GM18507 (cell line): Measurements from ENCODE around the gene KLHL8.
"Not testable (repeated sequence)": the region's sequence is repeated elsewhere in the genome, so short reads cannot be mapped to it uniquely, and the experiment has no call there.

Experiments used
- DNase-seq: peaks from one replicate; pipeline ENCODE4 v3.0.0; 2011; ENCODE audit warnings: low read depth; ENCODE audit not compliant: insufficient read length; ENCODE audit errors: extremely low spot score
- FAIRE-seq: peaks from 2 replicates; lab custom pipeline; 2011; peaks lifted over from hg19 to GRCh38; lab: Jason Lieb, UNC

The KLHL8 gene

DNA sequence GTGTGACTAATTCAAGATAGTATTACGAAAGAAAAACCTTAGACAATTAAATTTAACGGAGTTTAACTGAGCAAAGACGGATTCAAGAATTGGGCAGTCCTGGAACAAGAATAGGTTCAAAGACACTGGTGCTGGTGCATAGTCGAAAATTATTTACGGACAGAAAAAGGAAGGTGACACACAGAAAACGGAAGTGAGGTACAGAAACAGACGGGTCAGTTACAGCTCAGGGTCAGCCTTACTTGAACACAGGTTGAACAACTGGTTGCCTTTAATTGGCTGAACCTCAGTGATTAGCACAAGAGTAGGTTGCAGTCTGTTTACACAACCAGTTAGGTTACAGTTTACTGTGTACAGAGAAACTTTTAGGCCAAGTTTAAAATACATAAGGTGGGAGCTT lies 31.5 kb downstream of the KLHL8 start:
- DNase-seq (no peak), FAIRE-seq (no peak)

DNA sequence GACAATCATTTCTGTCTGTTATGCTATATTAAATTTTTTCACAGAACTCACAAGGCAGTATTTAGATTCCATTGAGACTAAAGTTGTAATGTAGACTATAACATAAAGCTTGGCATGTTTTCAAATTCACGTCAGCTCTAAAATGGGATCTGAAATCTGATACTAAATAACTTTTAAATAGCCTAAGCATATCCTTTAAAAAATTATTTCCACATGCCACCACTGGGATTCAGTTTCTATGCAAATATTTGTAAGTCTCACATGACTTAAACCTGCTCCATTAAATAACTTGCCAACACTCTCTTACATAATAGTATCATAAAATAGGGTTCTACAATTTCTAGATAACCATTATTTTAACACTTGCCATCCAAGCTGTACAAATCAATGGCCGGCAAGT lies 32.4 kb downstream of the KLHL8 start:
- DNase-seq = no peak

DNA sequence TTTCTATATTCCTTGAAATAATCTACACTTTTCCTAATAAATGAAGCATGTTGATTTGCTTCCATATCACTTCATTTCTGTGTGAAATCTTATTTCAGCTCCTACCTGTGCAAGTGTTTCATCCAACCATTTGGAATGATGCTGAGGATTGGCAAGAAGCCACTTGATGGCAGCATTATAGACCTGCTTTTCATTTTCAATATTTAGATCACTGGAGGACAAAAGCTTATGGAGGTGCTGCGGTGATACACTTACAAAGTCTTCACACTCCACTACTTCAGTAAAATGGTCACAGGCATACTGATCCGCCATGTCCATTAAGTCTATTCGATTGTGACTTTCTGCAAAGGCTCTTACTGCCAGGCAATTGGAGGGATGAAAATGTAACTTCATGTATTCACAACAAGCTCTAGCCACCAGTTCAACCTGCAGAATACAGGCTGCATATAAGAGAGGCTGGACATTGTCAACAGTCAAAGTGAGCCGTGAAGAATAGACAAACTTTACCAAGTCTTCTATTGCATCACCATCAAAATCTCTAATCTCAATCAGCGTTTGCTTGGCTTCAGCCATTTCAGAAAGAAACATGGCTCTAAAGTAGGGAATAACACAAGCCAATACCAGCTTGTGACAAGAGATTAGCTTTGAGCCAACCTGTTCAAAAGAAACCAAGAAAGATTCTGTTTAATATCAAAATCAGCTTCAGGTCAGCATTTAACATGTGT lies 35.1 kb downstream of the KLHL8 start:
- FAIRE-seq = no peak

More for the DNA sequence above, 32.4 kb downstream of the KLHL8 start:
- FAIRE-seq = no peak

DNA sequence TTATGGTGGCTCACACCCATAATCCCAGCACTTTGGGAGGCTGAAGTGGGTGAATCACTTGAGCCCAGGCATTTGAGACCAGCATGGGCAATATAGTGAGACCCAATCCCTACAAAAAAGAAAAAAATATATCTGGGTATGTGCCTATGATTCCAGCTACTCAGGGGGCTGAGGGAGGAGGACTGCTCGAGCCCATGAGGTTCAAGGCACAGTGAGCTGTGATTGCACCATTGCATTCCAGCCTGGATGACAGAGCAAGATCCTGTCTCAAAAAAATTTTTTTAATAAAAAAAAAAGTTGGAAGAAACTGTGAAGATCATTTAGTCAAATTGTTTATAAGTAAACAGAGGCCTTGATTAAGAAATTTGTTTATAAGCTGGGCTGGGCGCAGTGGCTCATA lies 39.7 kb downstream of the KLHL8 start:
- FAIRE-seq (no peak), DNase-seq (no peak)

More for the DNA sequence above, 35.1 kb downstream of the KLHL8 start:
- no peak for DNase-seq

DNA sequence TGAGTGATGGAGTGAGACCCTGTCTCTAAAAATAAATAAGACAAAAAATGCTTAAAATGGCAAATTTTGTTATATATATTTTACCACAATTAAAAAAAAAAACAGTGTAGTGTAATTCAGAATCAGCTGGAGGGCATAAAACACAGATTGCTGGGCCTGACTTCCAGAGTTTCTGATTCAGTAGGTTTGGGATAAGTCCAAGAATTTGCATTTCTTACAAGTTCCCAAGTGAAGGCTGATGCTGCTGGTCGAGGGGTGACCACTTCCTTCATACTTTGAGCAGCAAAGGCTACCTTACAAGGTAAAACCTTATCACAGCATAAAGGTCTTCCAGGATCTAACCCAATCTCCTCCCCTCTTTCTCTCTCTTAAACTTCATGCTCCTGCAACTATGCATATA lies 40.7 kb downstream of the KLHL8 start:
- no peak for DNase-seq
- no peak for FAIRE-seq

DNA sequence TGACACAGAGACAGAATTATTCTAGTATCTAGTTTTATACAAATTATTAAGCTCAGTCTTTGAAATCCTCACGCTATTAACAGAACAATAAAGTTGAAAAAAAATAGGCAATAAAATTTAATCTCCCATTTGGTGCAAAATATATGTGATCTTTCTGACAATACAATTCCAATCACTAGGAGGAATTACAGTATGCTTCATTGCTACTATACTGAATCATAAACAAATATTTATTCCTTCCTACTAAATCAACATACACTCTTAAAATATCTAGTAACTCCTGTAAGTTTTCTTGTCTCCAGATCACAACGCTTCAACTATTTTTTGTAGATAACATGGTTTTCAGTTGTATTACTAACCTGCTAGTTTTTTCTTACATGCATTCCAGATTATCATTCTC lies 45.7 kb downstream of the KLHL8 start:
- no peak for FAIRE-seq
- no peak for DNase-seq

DNA sequence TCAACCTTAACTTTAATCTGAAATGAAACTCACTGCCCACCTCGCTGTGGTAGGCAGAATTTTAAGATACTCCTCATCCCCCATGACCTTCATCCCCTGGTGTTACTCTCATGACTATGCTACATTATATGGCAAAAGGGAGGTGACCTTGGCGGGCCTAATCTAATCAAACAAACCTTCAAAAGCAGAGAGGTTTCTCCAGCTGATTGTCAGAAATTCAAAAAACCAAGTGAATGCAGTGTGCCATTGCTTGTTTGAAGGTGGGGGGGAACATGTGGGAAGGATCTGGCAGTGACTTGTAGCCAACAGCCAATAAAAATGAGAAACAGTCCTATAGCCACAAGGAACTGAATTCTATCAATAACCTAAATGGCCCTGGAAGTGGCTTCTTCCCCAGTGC lies 48.5 kb downstream of the KLHL8 start:
- DNase-seq = no peak
- no peak for FAIRE-seq

DNA sequence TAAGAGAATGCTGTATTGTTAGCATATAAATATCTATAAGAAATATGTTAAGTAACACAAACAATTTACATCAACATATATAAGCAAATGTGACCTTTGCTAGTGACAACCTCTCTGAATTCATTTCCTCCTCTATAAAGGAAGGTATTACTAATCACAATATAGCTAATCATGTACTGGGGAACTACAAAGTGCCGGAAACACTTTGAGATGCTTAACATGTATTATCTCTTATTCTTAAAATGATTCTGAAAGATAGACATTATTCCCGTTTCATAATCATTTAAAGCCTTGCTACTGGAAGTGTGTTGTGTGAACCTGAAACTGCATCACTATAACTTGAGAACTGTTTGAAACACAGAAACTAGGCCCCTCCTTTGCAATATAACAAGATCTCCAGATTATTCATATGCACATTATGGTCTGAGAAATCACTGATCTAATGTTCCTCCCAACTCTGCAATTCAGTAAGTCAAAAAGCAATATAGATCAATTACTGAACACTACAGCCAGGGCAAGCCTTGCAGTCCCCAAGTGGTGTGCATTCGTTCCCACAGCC lies 54.0 kb downstream of the KLHL8 start:
- FAIRE-seq = no peak
- DNase-seq = no peak

DNA sequence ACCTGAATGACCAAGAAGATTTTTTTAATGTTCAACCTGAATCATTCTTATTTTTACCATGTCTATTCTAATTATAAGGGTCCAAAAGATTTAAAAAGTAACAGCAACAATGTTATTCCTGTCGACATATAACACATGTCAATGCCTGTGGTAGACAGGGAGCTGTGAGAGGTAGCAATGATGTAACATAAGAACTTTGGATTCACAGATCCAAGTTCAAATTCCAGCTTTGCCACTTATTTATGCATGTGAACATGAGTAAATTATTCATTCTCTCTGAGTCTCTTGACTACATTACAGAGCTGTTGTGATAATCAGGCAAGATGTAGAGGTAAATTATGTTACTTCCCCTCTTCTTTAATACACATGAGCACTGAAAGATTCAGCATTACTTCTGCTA lies 54.5 kb downstream of the KLHL8 start:
- DNase-seq = no peak
- FAIRE-seq = no peak

DNA sequence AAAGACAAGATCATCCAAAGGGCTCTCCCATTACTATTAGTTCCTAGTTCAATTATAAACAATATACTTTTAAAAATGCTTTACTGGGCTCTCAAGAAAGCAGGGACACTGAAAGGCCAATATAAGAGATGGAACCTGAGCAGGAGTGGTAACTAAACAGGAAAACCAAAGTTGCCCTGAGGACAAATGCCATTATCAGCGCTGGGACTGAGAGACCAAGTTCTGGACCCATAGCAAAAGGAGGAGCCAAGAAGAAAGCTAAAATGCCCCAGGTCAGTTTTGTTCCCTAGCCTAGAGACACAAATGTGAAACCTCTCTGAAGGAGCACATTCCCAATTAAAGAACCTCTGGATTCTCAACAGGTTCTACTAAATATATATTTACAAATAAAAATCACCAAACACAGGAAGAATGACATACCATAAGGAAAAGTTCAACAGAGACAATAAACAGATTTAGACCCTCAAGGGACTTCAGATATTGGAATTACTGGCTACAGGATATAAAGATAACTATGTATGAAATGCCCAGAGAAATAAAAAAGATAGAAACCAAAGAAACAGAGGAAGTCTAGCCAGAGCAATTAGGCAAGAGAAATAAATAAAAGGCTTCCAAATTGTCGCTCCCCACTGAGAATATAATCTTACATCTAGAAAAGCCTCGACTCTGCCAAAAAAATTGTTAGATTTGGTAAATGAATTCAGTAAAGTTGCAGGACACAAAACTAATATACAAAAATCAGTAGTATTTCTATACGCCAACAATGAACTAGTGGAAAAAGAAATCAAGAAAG lies 67.1 kb downstream of the KLHL8 start:
- no peak for FAIRE-seq

DNA sequence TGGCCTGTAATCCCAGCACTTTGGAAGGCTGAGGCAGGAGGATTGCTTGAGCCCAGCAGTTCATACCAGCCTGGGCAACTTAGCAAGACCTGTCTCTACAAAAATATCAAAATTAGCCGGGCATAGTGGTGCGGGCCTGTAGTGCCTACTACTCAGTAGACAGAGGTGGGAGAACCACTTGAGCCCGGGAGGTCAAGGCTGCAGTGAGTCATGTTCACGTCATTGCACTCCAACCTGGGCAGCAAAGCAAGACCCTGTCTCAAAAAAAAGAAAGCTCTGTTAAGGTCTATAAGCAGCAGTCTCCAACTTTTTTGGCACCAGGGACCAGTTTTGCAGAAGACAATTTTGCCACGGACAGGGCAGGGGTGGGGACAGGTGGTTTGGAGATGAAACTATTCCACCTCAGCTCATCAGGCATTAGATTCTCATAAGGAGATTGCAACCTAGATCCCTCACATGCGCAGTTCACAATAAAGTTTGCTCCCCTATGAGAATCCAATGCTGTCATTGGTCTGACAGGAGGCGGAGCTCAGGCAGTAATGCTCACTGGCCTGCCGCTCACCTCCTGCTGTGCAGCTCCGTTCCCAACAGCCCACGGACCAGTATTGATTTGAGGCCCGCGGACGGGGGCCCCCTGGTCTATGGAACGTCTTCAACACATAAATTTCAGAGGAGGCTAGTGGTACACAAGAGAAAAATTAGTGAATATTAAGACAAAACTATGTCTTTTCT lies 67.9 kb downstream of the KLHL8 start:
- DNase-seq (no peak), FAIRE-seq (no peak)

More for the DNA sequence above, 67.1 kb downstream of the KLHL8 start:
- no peak for DNase-seq

DNA sequence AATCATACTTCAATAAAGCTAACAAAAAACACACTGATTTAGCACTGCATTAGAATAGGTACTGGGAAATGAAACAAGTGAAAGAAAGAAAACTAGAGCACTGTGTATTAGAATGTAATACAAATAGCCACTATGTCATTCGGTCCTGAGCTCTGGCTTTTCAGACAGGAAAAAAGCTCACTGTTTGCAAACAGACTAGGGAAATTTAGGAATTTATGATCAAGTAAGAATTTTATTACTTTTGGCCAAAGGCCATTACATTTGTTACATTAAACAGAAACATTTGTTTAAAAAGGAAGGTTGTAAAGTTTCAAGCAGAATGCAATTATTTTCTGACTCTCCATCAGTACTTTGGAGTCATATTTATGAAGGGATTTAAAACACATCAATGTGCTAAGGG lies 68.7 kb downstream of the KLHL8 start:
- FAIRE-seq = no peak

DNA sequence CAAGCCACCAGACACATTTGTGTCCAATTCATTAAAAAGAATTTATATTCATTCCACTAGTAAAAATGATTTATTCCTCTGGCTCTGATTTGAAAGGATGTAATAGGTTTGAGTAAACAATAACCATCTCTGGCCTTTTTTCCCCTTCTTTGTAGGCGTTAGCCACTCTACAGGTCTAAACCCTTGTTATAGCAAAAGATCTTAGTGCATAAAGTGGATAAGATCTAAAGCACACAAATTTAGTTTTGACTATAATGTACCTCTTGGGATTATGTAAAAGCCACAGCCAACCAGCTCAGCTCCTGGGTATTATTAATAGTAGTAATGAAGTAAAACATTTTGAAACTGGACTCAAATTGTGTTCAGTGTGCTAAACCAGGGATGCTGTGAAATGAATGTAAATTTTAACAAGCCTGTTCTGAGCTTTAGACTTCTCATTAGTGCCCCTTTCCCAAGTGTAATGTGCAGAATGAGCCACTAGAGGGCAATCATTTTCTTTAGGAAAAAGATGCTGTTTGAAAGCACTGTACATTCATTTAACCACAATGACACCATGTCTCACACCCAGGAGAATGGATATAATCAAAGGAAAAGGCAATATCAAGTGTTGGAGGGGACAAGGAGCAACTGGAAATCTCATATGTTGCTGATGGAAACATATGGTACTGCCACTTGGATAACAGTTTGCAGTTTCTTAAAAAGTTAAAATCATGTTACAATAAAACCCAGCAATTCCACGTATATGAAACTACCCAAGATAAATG lies 69.7 kb downstream of the KLHL8 start:
- FAIRE-seq (peak; percentile 84), DNase-seq (peak; percentile 18)

More for the DNA sequence above, 68.7 kb downstream of the KLHL8 start:
- no peak for DNase-seq

DNA sequence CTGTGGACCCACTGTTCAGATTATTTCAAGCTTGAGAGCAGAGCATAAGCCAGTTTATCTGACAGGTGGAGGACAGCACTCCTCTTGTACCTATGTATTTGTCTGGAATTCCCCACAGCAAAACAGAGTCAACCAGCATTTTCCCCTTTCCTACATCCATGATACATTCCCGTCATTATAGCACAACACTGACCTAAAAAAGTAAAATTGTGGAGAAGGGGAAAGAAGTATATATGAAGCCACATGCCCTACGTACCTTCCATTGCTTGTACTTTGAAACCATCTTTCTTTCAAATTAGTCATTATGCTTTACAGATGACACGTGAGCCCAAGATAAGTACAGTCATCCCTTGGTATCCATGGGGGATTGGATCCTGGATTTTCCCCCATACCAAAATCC lies 73.3 kb downstream of the KLHL8 start:
- FAIRE-seq (no peak), DNase-seq (no peak)

DNA sequence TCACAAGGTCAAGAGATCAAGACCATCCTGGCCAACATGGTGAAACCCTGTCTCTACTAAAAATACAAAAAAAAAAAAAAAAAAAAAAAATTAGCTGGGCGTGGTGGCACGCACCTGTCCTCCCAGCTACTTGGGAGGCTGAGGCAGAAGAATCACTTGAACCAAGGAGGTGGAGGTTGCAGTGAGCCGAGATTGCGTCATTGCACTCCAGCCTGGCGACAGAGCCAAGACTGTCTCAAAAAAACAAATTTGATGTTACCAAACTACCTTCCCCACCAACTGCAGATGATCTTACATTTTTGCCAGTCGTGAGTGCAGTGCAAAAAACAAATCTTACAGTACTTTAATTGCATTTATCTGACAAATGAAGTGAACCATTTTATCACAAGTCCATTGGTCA lies 74.5 kb downstream of the KLHL8 start:
- not testable (repeated sequence) for FAIRE-seq, DNase-seq

DNA sequence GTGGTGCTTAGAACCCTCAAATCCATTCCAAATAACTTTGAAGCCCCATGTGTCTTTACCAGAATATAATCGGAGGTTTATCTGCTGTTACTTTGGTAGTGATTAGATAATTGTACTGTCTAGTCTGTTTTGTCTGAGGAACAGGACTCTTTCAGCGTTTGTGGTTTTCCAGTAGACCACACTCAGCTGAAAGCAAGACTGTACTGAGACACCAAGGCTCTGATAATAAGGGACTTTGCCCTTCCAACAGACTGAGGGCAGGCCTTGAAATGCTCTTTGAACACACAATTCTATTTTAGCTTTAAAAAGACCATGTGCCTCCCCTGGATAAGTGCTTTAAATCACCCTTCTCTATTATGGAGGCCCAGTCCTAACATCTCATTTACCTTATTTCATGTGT lies 76.1 kb downstream of the KLHL8 start:
- DNase-seq (no peak), FAIRE-seq (no peak)

DNA sequence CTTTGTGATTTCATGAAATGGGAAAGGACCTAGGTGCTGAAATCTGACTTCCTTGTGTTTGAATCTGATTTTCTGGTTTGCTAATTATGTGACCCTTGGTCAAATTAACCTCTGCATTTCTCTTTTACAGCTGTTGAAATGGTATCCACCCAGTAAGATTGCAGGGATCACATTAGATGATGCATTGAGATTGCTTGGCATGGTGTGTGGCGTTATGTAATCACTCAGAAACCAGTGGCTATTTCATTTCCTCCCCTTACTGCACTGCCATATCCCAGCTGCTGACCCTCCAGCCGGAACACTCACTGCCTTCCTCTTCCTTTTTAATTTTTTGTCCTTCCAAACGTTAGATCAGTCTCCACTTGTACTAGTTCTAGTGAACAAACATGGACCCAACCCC lies 79.0 kb downstream of the KLHL8 start:
- no peak for DNase-seq
- FAIRE-seq = no peak

DNA sequence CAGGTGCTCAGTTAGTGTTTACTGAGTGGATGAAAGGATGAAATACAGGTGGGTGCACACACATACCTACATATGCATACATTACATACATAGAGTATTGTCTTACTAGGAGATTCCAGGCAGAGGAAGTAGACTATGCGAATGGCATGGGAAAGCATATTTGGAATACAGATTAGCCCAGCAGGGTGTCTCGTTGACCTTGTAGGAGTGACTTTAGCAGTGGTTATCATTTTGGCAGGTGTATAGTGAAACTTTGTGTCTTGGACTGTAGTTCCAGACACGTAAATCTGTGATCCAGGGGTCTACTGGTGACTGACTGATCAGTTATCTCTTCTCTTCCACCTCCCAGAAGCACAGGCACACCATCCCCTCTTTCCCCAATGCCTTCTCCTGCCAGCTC lies 86.3 kb downstream of the KLHL8 start:
- no peak for FAIRE-seq
- no peak for DNase-seq

DNA sequence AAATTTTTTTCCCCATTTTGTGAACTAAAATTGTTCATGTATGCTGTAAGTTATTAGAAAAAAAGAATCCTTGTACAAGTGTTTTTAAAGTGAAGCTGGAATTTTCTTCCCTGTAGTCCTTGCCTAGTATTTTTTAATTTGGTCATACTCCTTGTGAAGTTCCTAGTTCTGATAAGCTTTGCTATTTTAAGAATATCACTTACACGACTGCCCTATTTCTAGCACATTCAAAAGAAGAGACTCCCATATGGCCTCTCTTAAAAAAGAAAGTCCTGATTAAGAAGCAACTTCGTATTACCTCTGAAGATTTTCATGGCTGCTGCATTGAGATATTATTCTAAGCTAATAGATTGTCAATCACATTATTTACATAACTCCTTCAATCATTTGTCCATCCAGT lies 87.2 kb downstream of the KLHL8 start:
- no peak for DNase-seq
- FAIRE-seq = no peak
